NCI-H1417 treated with DMSO at 0.1 percent for 48 hours (cell line): ENCODE results near the gene HLA-DMA.

ENCODE experiments used
- DNase-seq: peaks from one replicate; lab custom pipeline; 2025; lab: John Stamatoyannopoulos, UW

The HLA-DMA gene

GRCh38 chr6:32952817-32953739 is at the start of gene HLA-DMA:
Gene HLA-DMA (minus strand): TSS chr6:32953097. CDS start chr6:32953036, 61 bp downstream.
- DNase-seq, result no peak

- DNase-seq, result no peak
Measured at GRCh38 chr6:33001685-33002084, 48.8 kb upstream of the HLA-DMA start.

GRCh38 chr6:33000055-33000454 is 47.2 kb upstream of the HLA-DMA start:
- no peak for DNase-seq

- DNase-seq, result no peak
Measured at GRCh38 chr6:32995448-32995847, 42.6 kb upstream of the HLA-DMA start.

GRCh38 chr6:32993363-32993973 is 40.6 kb upstream of the HLA-DMA start:
- no peak for DNase-seq

DNA sequence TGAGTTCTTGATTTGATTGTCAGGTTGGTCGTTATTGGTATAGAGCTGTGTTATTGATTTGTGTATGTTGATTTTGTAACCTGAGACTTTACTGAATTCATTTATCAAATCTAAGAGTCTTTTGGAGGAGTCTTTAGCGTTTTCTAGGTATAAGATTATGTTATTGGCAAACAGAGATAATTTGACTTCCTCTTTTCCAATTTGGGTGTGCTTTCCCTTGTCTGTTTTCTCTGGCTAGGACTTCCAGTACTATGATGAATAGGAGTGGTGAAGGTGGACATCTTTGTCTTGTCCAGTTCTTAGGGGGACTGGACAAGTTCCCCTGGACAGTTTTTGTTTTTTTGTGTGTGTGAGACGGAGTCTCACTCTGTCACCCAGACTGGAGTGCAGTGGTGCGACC is 39.1 kb upstream of the HLA-DMA start:
- DNase-seq, result no peak

GRCh38 chr6:32989368-32989767 is 36.5 kb upstream of the HLA-DMA start:
- DNase-seq, result no peak

- DNase-seq, result peak; percentile 47
Measured at GRCh38 chr6:32984622-32985389, 31.9 kb upstream of the HLA-DMA start.

DNA sequence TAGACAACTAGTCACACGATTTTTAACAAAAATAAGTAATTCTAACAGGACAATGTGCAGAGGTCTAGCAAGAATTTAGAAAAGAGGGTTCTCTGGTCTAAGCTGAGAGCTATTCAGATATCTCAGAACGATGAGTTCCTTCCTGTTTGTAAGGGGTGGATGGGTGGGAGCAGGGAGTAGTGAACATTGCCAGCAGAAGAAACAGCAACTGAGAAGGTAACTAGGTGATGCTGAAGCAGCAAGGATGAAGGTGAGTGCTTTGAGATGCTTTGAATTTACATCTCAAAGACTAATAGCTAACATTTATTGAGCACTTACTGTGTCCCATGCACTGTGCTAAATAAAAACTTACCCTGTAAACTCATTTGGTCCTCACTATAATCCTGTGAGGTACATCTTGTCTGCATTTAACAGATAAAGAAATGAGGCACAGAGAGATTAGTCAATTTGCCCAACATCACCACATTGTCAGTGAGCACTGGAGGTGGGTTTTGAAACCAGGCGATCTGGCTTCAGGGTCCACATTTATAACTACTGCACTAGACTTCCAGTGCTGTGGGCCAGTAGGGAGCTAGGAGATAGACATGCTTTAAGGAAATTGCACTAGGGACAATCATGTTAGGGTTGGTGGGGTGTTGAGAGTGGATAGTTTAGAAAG is 31.2 kb upstream of the HLA-DMA start:
- DNase-seq, result no peak

DNA sequence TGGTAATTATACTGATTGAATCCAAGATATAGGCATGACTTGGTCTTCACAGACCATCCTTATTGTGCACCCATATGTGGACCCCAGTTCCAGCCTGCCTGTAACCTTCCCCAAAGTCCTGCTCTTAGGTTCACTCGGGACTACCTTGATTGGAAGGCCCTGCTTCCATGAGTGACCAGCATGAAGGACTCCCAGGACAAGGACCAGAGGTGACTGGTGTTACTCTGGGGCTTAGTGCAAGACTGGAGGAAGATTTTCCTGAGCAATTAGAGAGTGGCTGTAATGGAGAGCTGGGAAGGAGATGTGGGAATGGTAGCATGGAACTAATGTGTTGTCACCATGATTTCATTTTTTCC is 30.6 kb upstream of the HLA-DMA start:
- no peak for DNase-seq

DNA sequence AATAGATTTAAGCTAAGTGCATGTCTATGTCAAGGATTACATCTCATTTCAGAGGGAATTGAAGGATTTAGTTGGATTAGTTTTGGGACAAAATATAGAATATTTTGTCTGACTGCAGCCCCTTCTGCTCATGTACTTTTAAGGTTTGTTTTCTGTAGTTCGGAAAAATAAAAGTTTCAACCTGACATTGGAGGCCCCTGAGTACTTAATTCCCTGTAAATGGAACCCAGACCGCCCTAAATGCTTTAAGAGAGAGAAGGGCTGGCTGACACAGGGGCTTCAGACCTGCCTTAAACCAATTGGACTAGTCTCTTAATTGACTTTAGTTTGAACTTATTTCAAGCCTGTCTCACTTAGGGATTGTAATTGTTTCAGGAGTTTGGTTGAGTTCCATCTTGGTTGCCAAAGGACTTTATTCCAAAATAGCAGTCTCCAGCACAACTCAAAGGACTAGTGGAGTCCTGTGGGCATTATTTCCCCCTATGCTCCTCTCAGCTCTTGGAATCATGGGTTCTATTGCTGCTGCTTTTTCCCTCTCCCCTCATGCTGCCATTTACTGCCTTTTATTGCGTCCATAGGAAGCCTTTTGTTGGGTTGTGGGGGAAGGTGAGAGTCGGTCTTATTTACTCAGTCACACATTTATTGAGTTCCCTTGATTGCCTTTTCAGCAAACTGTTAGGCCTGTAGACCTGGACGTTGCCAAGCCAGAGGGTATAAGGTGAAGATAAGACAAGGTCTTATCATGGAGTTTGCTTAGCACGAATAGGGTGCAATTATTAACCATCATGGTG is 30.0 kb upstream of the HLA-DMA start:
- DNase-seq, result no peak

- DNase-seq, result no peak
Measured at GRCh38 chr6:32982084-32982701, 29.3 kb upstream of the HLA-DMA start.

DNA sequence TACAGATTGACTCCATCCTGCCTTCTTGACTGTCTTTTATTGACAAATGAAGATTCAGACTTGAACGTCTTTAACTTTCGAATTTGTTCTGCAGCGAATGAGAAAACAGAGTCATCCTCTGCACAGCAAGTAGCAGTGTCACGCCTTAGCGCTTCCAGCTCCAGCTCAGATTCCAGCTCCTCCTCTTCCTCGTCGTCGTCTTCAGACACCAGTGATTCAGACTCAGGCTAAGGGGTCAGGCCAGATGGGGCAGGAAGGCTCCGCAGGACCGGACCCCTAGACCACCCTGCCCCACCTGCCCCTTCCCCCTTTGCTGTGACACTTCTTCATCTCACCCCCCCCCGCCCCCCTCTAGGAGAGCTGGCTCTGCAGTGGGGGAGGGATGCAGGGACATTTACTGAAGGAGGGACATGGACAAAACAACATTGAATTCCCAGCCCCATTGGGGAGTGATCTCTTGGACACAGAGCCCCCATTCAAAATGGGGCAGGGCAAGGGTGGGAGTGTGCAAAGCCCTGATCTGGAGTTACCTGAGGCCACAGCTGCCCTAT is 27.7 kb upstream of the HLA-DMA start:
- no peak for DNase-seq

DNA sequence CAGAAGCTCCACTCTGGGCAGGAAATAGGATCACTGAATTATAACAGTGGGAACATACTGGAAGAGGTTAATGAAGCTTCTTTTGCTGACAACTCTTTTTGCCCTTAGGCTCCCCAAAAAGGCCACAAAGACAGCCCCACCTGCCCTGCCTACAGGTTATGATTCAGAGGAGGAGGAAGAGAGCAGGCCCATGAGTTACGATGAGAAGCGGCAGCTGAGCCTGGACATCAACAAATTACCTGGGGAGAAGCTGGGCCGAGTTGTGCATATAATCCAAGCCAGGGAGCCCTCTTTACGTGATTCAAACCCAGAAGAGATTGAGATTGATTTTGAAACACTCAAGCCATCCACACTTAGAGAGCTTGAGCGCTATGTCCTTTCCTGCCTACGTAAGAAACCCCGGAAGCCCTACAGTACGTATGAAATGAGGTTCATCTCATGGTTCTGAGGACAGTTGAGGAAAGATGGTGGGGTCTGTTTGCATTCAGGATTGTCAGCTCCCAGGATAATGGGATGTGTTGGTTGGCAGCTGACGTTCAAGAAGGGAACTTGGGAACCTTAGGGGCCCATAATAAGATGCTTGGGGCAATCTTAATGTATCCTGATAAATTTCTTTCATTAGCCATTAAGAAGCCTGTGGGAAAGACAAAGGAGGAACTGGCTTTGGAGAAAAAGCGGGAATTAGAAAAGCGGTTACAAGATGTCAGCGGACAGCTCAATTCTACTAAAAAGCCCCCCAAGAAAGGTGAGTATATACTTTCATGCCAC is 27.0 kb upstream of the HLA-DMA start:
- no peak for DNase-seq

DNA sequence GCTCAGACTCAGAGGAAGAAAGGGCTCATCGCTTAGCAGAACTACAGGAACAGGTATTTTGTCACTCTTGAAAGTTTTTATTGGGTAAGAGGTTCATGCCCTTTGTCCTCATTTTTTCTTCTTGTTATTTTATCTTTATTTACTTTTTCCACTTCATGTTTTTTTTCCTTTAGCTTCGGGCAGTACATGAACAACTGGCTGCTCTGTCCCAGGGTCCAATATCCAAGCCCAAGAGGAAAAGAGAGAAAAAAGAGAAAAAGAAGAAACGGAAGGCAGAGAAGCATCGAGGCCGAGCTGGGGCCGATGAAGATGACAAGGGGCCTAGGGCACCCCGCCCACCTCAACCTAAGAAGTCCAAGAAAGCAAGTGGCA is 25.0 kb upstream of the HLA-DMA start:
- DNase-seq, result no peak

DNA sequence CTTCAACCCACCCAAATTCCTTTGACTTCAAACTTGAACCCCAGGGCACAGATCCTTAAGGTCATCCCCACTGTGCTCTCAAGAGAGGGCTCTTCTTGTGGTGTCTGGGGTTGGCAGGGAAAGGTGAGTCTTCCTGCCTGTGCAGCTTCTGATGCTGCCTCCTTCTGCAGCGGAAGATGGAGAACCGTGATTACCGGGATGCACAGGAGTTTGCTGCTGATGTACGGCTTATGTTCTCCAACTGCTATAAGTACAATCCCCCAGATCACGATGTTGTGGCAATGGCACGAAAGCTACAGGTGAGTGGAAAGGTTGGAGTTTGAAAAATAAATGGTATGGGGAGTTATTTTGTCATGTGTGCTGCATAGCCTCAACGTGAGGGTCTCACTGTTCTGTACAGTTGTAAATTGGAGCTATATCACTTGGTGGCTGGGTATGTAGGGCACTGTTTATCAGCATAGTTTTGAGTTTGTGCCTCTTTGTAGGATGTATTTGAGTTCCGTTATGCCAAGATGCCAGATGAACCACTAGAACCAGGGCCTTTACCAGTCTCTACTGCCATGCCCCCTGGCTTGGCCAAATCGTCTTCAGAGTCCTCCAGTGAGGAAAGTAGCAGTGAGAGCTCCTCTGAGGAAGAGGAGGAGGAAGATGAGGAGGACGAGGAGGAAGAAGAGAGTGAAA is 24.5 kb upstream of the HLA-DMA start:
- no peak for DNase-seq

GRCh38 chr6:32976334-32977069 is 23.6 kb upstream of the HLA-DMA start:
- DNase-seq, result no peak

DNA sequence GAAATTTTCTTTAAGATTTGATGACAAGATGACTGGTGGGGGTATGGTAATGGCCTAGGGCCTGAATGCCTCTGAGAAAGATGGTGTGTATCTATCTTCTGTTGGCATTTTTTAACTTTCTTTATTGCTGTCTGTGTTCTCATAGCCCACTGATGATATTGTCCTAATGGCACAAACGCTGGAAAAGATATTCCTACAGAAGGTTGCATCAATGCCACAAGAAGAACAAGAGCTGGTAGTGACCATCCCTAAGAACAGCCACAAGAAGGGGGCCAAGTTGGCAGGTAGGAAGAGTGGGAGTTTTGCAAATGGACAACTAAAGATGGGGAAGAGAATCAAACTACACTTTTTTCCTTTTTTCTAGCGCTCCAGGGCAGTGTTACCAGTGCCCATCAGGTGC is 23.0 kb upstream of the HLA-DMA start:
- DNase-seq, result no peak
